ENCODE data around the gene RTN4RL2. TPM values are rescaled to one million over a fixed set of nuclear protein-coding genes. Genes with fewer than 3 reads are reported as not detected.

The RTN4RL2 gene
- total and polyA plus RNA-seq, 10 of the 15 experiments (the other 5 are each of a cell fraction or from before 2014, with no cell fraction given) = 0.14 to 1.1 (median 0.52) TPM; not detected in 4

- ChIA-PET SMC1A (ENCODE audit: uncharacterized antibody, unreplicated experiment) (interaction anchor here (4.1 to 7.5 kb wide), 2 partner anchors 11 to 19 kb away, joined by 20 to 47 read pairs; partner anchors contain the start of gene SLC43A1), RAD21 (ENCODE audit: unreplicated experiment) (interaction anchor here (1.2 to 3.7 kb wide), 2 partner anchors 30 to 147 kb away, joined by 3 to 34 read pairs; no protein-coding TSS in a partner anchor), POLR2A (interaction anchor here (0.6 kb wide), 1 partner anchor 27 kb away, joined by 3 read pairs; no protein-coding TSS in a partner anchor), CTCF (interaction anchor here (0.6 to 11.8 kb wide), 6 partner anchors 12 to 169 kb away, joined by 3 to 396 read pairs (median 108); partner anchors contain the start of genes SLC43A1 and TIMM10)
- peaks cover 3 to 6% of the 10 kb centered on the region in 2 experiments for H3K36me3 ChIP-seq (ENCODE audit: control insufficient read depth in 2 of 2, insufficient read depth in 2 of 2, low read length in 1 of 2)
- no peaks in the 10 kb centered on the region for H3K27me3 ChIP-seq (replicated peaks in 1 of 2; ENCODE audit: control insufficient read depth in 2 of 2, insufficient read depth in 2 of 2, low read length in 1 of 2)
- 91% methylated on average over 9 of the region's 9 CpGs for WGBS (ENCODE audit: insufficient coverage, insufficient replicate concordance, low lambda C conversion rate, missing lambda C conversion rate)
- H3K9ac ChIP-seq (ENCODE audit: control insufficient read depth, insufficient read depth, low read length) = no peak overlapping the region
- DNase-seq (ENCODE audit: low read depth, low spot score) = no peak
- no peak overlapping the region for H3K27ac ChIP-seq (ENCODE audit: control insufficient read depth, insufficient read depth)
- H3K4me1 ChIP-seq (ENCODE audit: control insufficient read depth, insufficient read depth, low read length) = no peaks in the 10 kb centered on the region
- in situ Hi-C loops (cut with MboI) (loop anchor here (25.0 kb wide), 1 partner anchor 659 kb away; no protein-coding TSS in a partner anchor), intact Hi-C loops (cut with micrococcal nuclease; ENCODE audit: unreplicated experiment) (no loop called here)
- TSS peak; percentile 38 for BruUV-seq (replicated peaks)
- TF ChIP-seq HDAC6 (IDR thresholded peaks at IDR 0.05; ENCODE audit: unreplicated experiment) (no peak), SREBF1 (IDR thresholded peaks at IDR 0.05; ENCODE audit: low read length) (no peak), SPI1 (IDR thresholded peaks at IDR 0.05; ENCODE audit: borderline replicate concordance, insufficient read depth, low read depth, low read length) (no peak)
- H3K4me2 ChIP-seq (ENCODE audit: control insufficient read depth, insufficient read depth) = no peak overlapping the region
- FAIRE-seq = no peak
- H3K9me3 ChIP-seq (replicated peaks; ENCODE audit: control insufficient read depth, insufficient read depth, low read length) = no peaks in the 10 kb centered on the region
- no peak for ATAC-seq
- no peaks in the 10 kb centered on the region for H3K79me2 ChIP-seq (ENCODE audit: control insufficient read depth, insufficient read depth, low read length)
- no peaks in the 10 kb centered on the region for H4K20me1 ChIP-seq (ENCODE audit: control insufficient read depth, insufficient read depth)
- H3K4me3 ChIP-seq = no peak overlapping the region
- H2AFZ ChIP-seq (ENCODE audit: control insufficient read depth, low read depth, low read length) = no peak overlapping the region
Measured at GRCh38 chr11:57496109-57496820, 35.9 kb downstream of the RTN4RL2 start.

Measured in GM12878 (cell line).